ENCODE measurements around the gene ZFYVE28.

DNA sequence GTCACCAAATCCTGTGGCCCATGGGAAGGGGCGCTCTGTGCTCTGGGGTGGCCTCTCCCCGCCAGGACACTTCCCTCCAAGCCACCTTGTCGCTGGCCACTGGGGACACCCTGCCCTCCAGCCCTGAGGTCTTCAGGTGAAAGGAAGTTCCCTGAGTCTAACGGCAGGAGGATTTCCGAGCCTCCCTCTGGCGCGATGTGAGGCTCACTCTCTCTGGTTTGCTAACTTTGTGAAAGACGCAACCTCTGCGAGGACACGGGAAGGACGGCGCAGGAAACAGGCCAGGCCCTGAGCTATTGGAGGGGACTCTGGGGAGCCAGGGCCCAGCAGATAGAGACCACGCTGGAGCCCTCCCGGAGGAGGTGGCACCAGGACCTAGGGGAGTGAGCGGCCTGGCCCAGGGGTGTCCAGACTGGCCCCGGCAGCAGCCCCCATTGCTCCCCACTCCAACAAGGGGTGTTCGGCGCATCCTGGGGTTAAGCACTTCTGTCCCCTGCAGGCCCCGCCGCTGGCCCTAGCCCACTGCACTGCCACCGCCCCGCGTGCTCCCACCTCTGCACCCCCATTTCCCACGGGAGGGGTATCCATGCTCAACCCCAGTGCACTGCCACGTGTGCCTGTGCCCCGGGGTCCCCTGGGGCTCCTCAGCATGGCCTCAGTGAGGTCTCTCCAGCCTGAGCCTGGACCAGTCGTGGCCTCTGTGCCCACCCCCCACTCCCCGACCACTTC is 84.4 kb downstream of the ZFYVE28 start:
- TF ChIP-seq, protein P1, sequence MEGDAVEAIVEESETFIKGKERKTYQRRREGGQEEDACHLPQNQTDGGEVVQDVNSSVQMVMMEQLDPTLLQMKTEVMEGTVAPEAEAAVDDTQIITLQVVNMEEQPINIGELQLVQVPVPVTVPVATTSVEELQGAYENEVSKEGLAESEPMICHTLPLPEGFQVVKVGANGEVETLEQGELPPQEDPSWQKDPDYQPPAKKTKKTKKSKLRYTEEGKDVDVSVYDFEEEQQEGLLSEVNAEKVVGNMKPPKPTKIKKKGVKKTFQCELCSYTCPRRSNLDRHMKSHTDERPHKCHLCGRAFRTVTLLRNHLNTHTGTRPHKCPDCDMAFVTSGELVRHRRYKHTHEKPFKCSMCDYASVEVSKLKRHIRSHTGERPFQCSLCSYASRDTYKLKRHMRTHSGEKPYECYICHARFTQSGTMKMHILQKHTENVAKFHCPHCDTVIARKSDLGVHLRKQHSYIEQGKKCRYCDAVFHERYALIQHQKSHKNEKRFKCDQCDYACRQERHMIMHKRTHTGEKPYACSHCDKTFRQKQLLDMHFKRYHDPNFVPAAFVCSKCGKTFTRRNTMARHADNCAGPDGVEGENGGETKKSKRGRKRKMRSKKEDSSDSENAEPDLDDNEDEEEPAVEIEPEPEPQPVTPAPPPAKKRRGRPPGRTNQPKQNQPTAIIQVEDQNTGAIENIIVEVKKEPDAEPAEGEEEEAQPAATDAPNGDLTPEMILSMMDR (IDR thresholded peaks at IDR 0.05 in 2 of 3, conservative IDR thresholded peaks at IDR 0.05 in 1 of 3; ENCODE audit: control insufficient read depth in 2 of 3, extremely low read depth in 1 of 3, insufficient read depth in 1 of 3, low read depth in 3 of 3, low read length in 3 of 3): no peak
- TF ChIP-seq, protein P2, sequence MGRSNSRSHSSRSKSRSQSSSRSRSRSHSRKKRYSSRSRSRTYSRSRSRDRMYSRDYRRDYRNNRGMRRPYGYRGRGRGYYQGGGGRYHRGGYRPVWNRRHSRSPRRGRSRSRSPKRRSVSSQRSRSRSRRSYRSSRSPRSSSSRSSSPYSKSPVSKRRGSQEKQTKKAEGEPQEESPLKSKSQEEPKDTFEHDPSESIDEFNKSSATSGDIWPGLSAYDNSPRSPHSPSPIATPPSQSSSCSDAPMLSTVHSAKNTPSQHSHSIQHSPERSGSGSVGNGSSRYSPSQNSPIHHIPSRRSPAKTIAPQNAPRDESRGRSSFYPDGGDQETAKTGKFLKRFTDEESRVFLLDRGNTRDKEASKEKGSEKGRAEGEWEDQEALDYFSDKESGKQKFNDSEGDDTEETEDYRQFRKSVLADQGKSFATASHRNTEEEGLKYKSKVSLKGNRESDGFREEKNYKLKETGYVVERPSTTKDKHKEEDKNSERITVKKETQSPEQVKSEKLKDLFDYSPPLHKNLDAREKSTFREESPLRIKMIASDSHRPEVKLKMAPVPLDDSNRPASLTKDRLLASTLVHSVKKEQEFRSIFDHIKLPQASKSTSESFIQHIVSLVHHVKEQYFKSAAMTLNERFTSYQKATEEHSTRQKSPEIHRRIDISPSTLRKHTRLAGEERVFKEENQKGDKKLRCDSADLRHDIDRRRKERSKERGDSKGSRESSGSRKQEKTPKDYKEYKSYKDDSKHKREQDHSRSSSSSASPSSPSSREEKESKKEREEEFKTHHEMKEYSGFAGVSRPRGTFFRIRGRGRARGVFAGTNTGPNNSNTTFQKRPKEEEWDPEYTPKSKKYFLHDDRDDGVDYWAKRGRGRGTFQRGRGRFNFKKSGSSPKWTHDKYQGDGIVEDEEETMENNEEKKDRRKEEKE (IDR thresholded peaks at IDR 0.05): no peak
- TF ChIP-seq, protein P3, sequence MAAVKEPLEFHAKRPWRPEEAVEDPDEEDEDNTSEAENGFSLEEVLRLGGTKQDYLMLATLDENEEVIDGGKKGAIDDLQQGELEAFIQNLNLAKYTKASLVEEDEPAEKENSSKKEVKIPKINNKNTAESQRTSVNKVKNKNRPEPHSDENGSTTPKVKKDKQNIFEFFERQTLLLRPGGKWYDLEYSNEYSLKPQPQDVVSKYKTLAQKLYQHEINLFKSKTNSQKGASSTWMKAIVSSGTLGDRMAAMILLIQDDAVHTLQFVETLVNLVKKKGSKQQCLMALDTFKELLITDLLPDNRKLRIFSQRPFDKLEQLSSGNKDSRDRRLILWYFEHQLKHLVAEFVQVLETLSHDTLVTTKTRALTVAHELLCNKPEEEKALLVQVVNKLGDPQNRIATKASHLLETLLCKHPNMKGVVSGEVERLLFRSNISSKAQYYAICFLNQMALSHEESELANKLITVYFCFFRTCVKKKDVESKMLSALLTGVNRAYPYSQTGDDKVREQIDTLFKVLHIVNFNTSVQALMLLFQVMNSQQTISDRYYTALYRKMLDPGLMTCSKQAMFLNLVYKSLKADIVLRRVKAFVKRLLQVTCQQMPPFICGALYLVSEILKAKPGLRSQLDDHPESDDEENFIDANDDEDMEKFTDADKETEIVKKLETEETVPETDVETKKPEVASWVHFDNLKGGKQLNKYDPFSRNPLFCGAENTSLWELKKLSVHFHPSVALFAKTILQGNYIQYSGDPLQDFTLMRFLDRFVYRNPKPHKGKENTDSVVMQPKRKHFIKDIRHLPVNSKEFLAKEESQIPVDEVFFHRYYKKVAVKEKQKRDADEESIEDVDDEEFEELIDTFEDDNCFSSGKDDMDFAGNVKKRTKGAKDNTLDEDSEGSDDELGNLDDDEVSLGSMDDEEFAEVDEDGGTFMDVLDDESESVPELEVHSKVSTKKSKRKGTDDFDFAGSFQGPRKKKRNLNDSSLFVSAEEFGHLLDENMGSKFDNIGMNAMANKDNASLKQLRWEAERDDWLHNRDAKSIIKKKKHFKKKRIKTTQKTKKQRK (IDR thresholded peaks at IDR 0.05; ENCODE audit: low read depth, low read length): no peak
- no peak for TF ChIP-seq MYB (IDR thresholded peaks at IDR 0.05; ENCODE audit: borderline replicate concordance, low read depth, low read length)
- TF ChIP-seq, protein P4, sequence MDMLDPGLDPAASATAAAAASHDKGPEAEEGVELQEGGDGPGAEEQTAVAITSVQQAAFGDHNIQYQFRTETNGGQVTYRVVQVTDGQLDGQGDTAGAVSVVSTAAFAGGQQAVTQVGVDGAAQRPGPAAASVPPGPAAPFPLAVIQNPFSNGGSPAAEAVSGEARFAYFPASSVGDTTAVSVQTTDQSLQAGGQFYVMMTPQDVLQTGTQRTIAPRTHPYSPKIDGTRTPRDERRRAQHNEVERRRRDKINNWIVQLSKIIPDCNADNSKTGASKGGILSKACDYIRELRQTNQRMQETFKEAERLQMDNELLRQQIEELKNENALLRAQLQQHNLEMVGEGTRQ (IDR thresholded peaks at IDR 0.05; ENCODE audit: borderline replicate concordance, low read depth, low read length): no peak
- TF ChIP-seq CBFB (IDR thresholded peaks at IDR 0.05; ENCODE audit: low read depth): no peak
- TF ChIP-seq POLR2AphosphoS5 (IDR thresholded peaks at IDR 0.05; ENCODE audit: low read length): no peak
- no peak for TF ChIP-seq ZNF24 (IDR thresholded peaks at IDR 0.05)
- TF ChIP-seq NR2C1 (IDR thresholded peaks at IDR 0.05): no peak
- no peak for TF ChIP-seq ASH2L (IDR thresholded peaks at IDR 0.05; ENCODE audit: borderline replicate concordance, low read depth)
- TF ChIP-seq, protein P5, sequence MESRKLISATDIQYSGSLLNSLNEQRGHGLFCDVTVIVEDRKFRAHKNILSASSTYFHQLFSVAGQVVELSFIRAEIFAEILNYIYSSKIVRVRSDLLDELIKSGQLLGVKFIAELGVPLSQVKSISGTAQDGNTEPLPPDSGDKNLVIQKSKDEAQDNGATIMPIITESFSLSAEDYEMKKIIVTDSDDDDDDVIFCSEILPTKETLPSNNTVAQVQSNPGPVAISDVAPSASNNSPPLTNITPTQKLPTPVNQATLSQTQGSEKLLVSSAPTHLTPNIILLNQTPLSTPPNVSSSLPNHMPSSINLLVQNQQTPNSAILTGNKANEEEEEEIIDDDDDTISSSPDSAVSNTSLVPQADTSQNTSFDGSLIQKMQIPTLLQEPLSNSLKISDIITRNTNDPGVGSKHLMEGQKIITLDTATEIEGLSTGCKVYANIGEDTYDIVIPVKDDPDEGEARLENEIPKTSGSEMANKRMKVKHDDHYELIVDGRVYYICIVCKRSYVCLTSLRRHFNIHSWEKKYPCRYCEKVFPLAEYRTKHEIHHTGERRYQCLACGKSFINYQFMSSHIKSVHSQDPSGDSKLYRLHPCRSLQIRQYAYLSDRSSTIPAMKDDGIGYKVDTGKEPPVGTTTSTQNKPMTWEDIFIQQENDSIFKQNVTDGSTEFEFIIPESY (IDR thresholded peaks at IDR 0.05): no peak

Data from GM12878 (cell line).